HL-60 (cell line): ENCODE data around the gene TCERG1.

ENCODE experiments used
- GABPA ChIP-seq: IDR thresholded peaks from 2 replicates; pipeline ENCODE4 v1.6.1; 2012; ENCODE audit warnings: low read depth
- POLR2AphosphoS5 ChIP-seq: IDR thresholded peaks from 2 replicates; pipeline ENCODE4 v1.6.1; 2012; ENCODE audit warnings: low read depth
- TF ChIP-seq, protein P1 (sequence below): IDR thresholded peaks from one replicate; pipeline ENCODE4 v1.5.1; 2011; ENCODE audit warnings: low read length, control low read depth, inconsistent platforms; ENCODE audit not compliant: insufficient read depth
- TF ChIP-seq, protein P2 (sequence below): IDR thresholded peaks from 2 replicates; pipeline ENCODE4 v1.6.1; 2012; ENCODE audit warnings: low read depth; ENCODE audit not compliant: insufficient replicate concordance

DNA sequence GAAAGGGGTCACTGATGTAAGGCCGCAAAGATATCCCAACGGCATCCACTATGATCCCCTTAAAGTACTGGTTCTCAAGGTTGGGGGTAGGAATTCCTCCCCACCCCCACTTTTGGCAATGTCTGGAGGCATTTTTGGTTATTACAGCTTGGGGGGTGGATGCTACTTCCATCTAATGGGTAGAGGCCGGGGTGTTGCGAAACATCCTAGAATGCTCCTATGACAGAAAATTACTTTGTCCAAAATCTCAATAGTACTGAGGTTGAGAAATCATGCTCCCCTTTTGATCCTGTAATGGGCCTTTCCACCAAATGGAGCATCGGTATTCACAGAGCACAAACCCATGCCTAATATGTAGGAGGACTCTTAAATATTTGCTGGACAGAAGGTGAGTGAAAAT lies 20.8 kb upstream of the TCERG1 start:
- TF ChIP-seq, protein P1, sequence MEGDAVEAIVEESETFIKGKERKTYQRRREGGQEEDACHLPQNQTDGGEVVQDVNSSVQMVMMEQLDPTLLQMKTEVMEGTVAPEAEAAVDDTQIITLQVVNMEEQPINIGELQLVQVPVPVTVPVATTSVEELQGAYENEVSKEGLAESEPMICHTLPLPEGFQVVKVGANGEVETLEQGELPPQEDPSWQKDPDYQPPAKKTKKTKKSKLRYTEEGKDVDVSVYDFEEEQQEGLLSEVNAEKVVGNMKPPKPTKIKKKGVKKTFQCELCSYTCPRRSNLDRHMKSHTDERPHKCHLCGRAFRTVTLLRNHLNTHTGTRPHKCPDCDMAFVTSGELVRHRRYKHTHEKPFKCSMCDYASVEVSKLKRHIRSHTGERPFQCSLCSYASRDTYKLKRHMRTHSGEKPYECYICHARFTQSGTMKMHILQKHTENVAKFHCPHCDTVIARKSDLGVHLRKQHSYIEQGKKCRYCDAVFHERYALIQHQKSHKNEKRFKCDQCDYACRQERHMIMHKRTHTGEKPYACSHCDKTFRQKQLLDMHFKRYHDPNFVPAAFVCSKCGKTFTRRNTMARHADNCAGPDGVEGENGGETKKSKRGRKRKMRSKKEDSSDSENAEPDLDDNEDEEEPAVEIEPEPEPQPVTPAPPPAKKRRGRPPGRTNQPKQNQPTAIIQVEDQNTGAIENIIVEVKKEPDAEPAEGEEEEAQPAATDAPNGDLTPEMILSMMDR: no peak
- TF ChIP-seq, protein P2, sequence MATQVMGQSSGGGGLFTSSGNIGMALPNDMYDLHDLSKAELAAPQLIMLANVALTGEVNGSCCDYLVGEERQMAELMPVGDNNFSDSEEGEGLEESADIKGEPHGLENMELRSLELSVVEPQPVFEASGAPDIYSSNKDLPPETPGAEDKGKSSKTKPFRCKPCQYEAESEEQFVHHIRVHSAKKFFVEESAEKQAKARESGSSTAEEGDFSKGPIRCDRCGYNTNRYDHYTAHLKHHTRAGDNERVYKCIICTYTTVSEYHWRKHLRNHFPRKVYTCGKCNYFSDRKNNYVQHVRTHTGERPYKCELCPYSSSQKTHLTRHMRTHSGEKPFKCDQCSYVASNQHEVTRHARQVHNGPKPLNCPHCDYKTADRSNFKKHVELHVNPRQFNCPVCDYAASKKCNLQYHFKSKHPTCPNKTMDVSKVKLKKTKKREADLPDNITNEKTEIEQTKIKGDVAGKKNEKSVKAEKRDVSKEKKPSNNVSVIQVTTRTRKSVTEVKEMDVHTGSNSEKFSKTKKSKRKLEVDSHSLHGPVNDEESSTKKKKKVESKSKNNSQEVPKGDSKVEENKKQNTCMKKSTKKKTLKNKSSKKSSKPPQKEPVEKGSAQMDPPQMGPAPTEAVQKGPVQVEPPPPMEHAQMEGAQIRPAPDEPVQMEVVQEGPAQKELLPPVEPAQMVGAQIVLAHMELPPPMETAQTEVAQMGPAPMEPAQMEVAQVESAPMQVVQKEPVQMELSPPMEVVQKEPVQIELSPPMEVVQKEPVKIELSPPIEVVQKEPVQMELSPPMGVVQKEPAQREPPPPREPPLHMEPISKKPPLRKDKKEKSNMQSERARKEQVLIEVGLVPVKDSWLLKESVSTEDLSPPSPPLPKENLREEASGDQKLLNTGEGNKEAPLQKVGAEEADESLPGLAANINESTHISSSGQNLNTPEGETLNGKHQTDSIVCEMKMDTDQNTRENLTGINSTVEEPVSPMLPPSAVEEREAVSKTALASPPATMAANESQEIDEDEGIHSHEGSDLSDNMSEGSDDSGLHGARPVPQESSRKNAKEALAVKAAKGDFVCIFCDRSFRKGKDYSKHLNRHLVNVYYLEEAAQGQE: no peak
- no peak for TF ChIP-seq POLR2AphosphoS5
- no peak for TF ChIP-seq GABPA
